ENCODE results near the gene TRPM4.

- no peak for TF ChIP-seq CTCF (IDR thresholded peaks at IDR 0.05)
- no peak for TF ChIP-seq POLR2A (IDR thresholded peaks at IDR 0.05)
Measured at GRCh38 chr19:49151267-49152118, 6.1 kb upstream of the TRPM4 start.
